ENCODE data around the gene DLEC1.

DNA sequence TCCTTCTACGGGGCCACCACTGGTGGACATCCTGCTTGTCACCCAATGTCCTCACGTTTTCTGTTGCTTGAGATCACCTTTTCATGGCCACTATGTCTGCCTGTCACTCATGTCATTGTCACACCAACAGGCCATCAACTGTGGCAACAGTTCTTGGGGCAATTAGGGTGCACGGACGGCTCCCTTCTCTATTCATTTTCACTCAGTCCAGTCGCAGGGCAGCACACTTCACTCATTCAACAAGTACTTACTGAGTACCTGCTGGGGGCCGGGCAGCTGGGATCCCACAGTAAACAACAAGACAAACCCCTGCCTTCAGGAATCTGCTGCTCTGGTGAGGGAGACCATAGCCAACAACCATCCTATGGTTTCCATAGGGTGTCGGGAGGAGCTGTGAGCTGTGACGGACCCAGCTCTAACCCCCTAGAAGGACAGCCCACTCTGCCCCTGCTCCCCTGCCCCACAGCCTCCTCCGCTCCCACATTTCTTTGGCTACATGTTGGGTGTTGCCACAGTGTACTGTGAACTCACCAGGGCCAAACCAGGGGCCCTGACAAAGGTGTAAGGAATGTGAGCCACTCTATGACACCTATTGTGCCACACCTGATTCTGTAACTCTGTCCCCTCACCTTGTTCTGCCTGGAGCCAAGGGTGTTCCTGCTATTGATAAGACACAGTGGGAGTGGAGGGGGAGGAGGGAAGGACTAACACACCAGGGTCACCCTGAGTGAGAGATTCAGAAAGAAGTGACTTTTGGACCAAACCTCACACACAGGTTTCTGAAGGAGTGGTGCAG lies 46.5 kb upstream of the DLEC1 start:
- TF ChIP-seq, protein P1, sequence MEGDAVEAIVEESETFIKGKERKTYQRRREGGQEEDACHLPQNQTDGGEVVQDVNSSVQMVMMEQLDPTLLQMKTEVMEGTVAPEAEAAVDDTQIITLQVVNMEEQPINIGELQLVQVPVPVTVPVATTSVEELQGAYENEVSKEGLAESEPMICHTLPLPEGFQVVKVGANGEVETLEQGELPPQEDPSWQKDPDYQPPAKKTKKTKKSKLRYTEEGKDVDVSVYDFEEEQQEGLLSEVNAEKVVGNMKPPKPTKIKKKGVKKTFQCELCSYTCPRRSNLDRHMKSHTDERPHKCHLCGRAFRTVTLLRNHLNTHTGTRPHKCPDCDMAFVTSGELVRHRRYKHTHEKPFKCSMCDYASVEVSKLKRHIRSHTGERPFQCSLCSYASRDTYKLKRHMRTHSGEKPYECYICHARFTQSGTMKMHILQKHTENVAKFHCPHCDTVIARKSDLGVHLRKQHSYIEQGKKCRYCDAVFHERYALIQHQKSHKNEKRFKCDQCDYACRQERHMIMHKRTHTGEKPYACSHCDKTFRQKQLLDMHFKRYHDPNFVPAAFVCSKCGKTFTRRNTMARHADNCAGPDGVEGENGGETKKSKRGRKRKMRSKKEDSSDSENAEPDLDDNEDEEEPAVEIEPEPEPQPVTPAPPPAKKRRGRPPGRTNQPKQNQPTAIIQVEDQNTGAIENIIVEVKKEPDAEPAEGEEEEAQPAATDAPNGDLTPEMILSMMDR (conservative IDR thresholded peaks at IDR 0.05 in 1 of 2, IDR thresholded peaks at IDR 0.05 in 1 of 2; ENCODE audit: low read depth in 1 of 2, low read length in 2 of 2), result no peak
- no peak for TF ChIP-seq EZH2 (IDR thresholded peaks at IDR 0.05; ENCODE audit: low read length, missing control alignments)
